GM12865 (cell line): ENCODE results near the gene NOTO.

Experiments used
- DNase-seq: peaks from one replicate; pipeline ENCODE4 v3.0.0; 2010; ENCODE audit warnings: low read depth
- H3K4me3 ChIP-seq: 2 replicates; pipeline ENCODE4 v1.5.1; 2011; ENCODE audit warnings: mild to moderate bottlenecking, low read depth, low read length, control low read depth
- CTCF ChIP-seq: IDR thresholded peaks from 2 replicates; pipeline ENCODE4 v1.5.1; 2011; ENCODE audit warnings: low read length, control low read depth, low read depth, inconsistent platforms; ENCODE audit not compliant: insufficient read depth; ENCODE audit errors: missing control alignments

Gene NOTO

GRCh38 chr2:73233932-73234832 is 31.8 kb downstream of the NOTO start, which contains the start of gene CCT7:
TSS of gene CCT7 (plus strand) at chr2:73234308. CDS start at chr2:73234379, 71 bp downstream.
- no peak for TF ChIP-seq CTCF
- DNase-seq, result peak; percentile 94
- H3K4me3 ChIP-seq, result peak within 1 kb of the TSS; percentile 84

- peak overlapping the region; percentile 84 for H3K4me3 ChIP-seq
- no peak for TF ChIP-seq CTCF
- DNase-seq, result no peak
Measured at GRCh38 chr2:73235315-73236028, 33.1 kb downstream of the NOTO start.

GRCh38 chr2:73237168-73237567 is 34.8 kb downstream of the NOTO start:
- H3K4me3 ChIP-seq, result no peak overlapping the region
- no peak for TF ChIP-seq CTCF
- no peak for DNase-seq

GRCh38 chr2:73238149-73238548 is 35.8 kb downstream of the NOTO start:
- H3K4me3 ChIP-seq, result no peak overlapping the region
- no peak for TF ChIP-seq CTCF

GRCh38 chr2:73238976-73239375 is 36.6 kb downstream of the NOTO start:
- no peak for TF ChIP-seq CTCF
- no peak overlapping the region for H3K4me3 ChIP-seq
- DNase-seq, result no peak

More at GRCh38 chr2:73238149-73238548, 35.8 kb downstream of the NOTO start:
- DNase-seq, result no peak

- DNase-seq, result no peak
- no peak overlapping the region for H3K4me3 ChIP-seq
- TF ChIP-seq CTCF, result no peak
Measured at GRCh38 chr2:73239776-73240175, 37.4 kb downstream of the NOTO start.
